SU-DHL-6 (cell line): ENCODE data around the gene GARIN6.

ENCODE experiments used
- CTCF ChIP-seq: fragments of 200-600 bp; sonication (generic); IDR thresholded peaks from one replicate; pipeline ENCODE4 v1.5.1; 2017; ENCODE audit warnings: antibody characterized with exemption, mild to moderate bottlenecking, low read length, moderate library complexity; ENCODE audit not compliant: insufficient read depth, poor library complexity, severe bottlenecking
- EZH2phosphoT487 ChIP-seq: fragments of 200-600 bp; sonication (generic), shearing (Covaris generic); conservative IDR thresholded peaks from 2 replicates; pipeline ENCODE4 v1.6.1; 2018; ENCODE audit warnings: mild to moderate bottlenecking, antibody characterized with exemption, low read length, moderate library complexity, mixed read lengths

- no peak for TF ChIP-seq CTCF
- no peak for TF ChIP-seq EZH2phosphoT487
These were observed 2.9 kb upstream of the GARIN6 start for GRCh38 chr12:99644629-99645028.
